Large intestine (tissue), 3 donors: ENCODE results near the gene KLHL18. TPM values are rescaled to one million over a fixed set of nuclear protein-coding genes. Genes with fewer than 3 reads are reported as not detected.
"Not testable (repeated sequence)": the region's sequence is repeated elsewhere in the genome, so short reads cannot be mapped to it uniquely, and the experiment has no call there.

Experiments
- DNase-seq, 2 donors: peaks; one replicate each; pipeline versions ENCODE4 v3.0.0 to v3.0.0-alpha.2; 2013
- H3K27ac ChIP-seq: one replicate; pipeline ENCODE4 v1.5.1; 2013; ENCODE audit warnings: low read length
- H3K27me3 ChIP-seq: 2 replicates; pipeline ENCODE4 v1.6.1; 2013; ENCODE audit warnings: low read length; ENCODE audit not compliant: control insufficient read depth, insufficient read depth
- H3K36me3 ChIP-seq: 2 replicates; pipeline ENCODE4 v1.6.1; 2013; ENCODE audit warnings: low read length; ENCODE audit not compliant: control insufficient read depth, insufficient read depth
- H3K4me1 ChIP-seq: one replicate; pipeline ENCODE4 v1.6.1; 2013; ENCODE audit warnings: low read length; ENCODE audit not compliant: control insufficient read depth, insufficient read depth
- H3K4me3 ChIP-seq: one replicate; pipeline ENCODE4 v1.5.1; 2013; ENCODE audit warnings: low read length
- H3K9me3 ChIP-seq: one replicate; pipeline ENCODE4 v1.6.1; 2013; ENCODE audit warnings: mild to moderate bottlenecking, low read depth, low read length, moderate library complexity; ENCODE audit not compliant: control insufficient read depth
- WGBS: methylation state at CpG from one replicate; pipeline ENCODE4 v1.1.5; 2013; ENCODE audit warnings: low lambda C conversion rate; ENCODE audit not compliant: insufficient coverage; 5-methylcytosine and 5-hydroxymethylcytosine counted together
- polyA plus RNA-seq: library from polyadenylated mRNA; unstranded; fragments of 120-200 nt; gene quantifications from one replicate; pipeline ENCODE4 v1.2.1, GENCODE V29; 2013

The KLHL18 gene
- polyA plus RNA-seq, 1 donor: 11.2 TPM

DNA sequence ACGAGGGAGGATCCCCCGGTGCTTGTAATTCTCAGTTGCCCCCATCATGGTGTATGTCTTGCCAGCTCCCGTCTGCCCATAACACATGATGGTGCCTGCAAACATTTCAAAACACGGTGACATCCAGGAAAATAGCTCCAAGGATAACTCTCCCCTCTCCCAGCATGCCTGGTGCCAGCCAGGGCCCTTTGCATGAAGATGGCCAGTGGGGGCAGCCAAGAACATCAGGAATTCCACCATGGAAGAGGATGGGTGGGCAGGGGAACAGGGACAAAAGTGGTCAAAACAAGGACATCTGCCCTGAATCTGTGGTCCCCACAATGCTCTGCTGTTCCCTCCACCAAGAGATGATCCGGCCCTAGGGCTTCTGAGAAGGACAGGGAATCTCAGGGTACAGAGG is 9.2 kb upstream of the KLHL18 start:
- Histone ChIP-seq H3K36me3 (no peaks in the 10 kb centered on the region), H3K27ac (no peak overlapping the region), H3K4me1 (no peaks in the 10 kb centered on the region), H3K9me3 (no peaks in the 10 kb centered on the region), H3K27me3 (no peaks in the 10 kb centered on the region), H3K4me3 (no peak overlapping the region)
- no peak for DNase-seq
- WGBS: no CpG with 5 or more reads among the region's 5 CpGs

DNA sequence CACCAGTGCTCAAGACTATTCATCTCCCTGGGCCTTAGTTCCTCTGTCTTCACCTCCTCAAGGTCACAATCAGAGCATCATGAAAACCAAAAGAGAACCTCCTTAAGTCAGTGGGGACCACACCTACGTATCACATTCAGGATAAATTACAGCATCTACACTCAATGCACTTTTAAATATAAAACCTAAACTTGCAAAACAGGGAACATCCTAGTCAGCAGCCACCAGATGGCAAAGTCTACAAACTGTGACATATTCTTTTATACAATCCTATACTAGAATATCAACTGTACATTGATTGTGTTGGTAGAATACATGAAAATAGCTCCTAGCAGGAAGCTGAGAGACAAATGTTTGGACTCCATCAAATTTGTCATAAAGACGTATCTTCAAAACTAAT is 8.1 kb upstream of the KLHL18 start:
- no peak overlapping the region for H3K4me3 ChIP-seq
- H3K27ac ChIP-seq: no peak overlapping the region
- no peaks in the 10 kb centered on the region for H3K36me3 ChIP-seq
- no peak for DNase-seq
- no CpG with 5 or more reads among the region's 2 CpGs for WGBS
- H3K9me3 ChIP-seq: no peaks in the 10 kb centered on the region
- no peaks in the 10 kb centered on the region for H3K4me1 ChIP-seq
- H3K27me3 ChIP-seq: no peaks in the 10 kb centered on the region

DNA sequence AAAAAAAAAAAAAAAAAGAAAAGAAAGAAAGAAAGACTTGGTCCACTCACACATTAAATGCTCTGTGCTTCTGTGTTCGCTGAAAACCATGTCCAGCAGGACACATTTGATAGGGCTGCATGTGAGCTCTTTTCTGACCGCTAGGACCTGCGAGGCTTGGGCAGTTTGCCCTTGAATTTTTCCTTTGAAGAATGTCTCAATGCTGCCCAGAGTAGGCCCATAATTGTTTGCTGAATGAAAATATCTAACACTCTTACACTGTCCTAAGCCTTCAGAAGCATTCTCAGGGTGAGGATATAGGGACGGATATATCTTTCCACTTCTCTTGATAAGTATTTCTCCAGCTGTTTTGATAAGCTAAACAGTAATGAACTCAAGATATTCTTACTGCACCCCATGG is 6.2 kb upstream of the KLHL18 start:
- Histone ChIP-seq H3K27me3 (no peaks in the 10 kb centered on the region), H3K36me3 (no peaks in the 10 kb centered on the region), H3K27ac (no peak overlapping the region), H3K4me3 (no peak overlapping the region), H3K9me3 (no peaks in the 10 kb centered on the region), H3K4me1 (peaks cover 4% of the 10 kb centered on the region)
- DNase-seq: no peak
- WGBS: 100% methylated on average over 1 of the region's 4 CpGs

DNA sequence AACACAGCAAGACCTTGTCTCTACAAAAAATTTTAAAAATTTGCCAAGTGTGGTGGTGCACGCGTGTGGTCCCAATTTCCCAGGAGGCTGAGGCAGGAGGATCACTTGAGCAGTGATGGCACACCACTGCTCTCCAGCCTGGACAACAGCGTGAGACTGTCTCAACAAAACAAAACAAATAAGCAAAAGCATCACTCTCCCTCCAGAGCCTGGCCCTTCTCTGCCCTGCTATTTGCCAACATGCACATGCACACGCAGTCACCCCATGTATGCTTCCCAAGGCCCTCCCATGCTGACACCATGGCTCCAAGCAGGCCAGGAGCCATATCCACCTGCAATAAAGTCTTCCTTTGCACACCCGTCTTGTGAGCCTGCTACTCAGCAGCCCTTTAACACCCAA is 2.2 kb upstream of the KLHL18 start:
- no peaks in the 10 kb centered on the region for H3K27me3 ChIP-seq
- no peak for DNase-seq
- H3K4me1 ChIP-seq: peaks cover 4% of the 10 kb centered on the region
- no CpG with 5 or more reads among the region's 5 CpGs for WGBS
- H3K27ac ChIP-seq: no peak overlapping the region
- H3K36me3 ChIP-seq: no peaks in the 10 kb centered on the region
- H3K9me3 ChIP-seq: no peaks in the 10 kb centered on the region
- H3K4me3 ChIP-seq: no peak overlapping the region

DNA sequence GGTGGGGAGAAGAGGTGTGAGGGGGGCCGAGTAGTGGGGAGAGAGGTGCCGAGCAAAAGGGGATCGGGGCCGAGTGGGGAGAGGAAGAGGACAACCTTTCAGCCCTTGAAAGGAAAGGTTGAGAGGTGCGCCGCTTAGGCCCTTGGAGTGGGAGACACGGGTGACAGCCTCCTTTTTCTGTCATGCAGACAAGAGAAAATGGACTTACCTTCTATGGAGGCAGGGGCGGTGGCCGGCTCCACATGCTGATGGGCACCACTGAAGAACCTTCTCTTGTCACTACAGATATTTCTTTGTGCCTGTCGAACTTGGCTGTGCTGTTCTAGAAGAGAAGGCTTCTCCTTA is 421 bp downstream of the KLHL18 start:
- 10% methylated on average over 3 of the region's 10 CpGs for WGBS
- H3K4me1 ChIP-seq: peaks cover 4% of the 10 kb centered on the region
- H3K27me3 ChIP-seq: no peaks in the 10 kb centered on the region

DNA sequence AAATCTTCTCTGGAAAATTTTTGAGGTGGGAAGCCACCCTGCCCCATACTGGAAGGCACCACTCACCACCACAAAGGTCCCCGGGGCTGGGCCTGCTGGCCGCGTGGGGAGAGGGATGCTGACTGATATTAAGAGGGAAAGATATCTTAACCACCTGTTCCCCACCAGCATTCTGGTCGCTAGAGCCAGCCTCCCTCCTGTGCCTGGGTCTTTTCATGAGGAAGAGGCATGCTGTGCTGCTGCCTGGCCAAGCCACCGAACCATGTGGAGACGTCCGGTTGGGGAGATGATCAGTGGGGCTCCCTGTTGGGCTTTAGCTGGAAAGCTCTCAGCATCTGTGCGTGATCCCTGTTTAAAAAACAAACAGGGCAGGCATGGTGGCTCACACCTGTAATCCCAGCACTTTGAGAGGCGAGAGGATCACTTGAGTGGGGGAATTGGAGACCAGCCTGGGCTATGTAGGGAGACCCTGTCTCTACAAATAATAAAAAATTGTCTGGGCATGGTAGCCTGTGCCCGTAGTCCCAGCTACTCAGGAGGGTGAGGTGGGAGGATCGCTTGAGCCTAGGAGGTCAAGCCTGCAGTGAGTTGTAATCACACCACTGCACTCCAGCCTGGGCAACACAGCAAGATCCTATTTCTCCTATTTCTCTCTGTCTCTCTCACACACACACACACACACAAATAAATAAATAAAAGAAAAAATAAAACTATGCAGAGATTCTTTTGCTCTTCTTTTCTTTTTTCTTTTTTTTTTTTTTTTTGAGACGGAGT is 1.0 kb downstream of the KLHL18 start:
- peaks cover 4% of the 10 kb centered on the region for H3K36me3 ChIP-seq
- WGBS: no CpG with 5 or more reads among the region's 12 CpGs
- peak in 1 of 2 donors; percentile 4 for DNase-seq

More for the DNA sequence above, 421 bp downstream of the KLHL18 start:
- Histone ChIP-seq H3K36me3 (peaks cover 1% of the 10 kb centered on the region), H3K27ac (peak overlapping the region; percentile 96), H3K4me3 (peak overlapping the region; percentile 84), H3K9me3 (no peaks in the 10 kb centered on the region)
- DNase-seq: no peak

DNA sequence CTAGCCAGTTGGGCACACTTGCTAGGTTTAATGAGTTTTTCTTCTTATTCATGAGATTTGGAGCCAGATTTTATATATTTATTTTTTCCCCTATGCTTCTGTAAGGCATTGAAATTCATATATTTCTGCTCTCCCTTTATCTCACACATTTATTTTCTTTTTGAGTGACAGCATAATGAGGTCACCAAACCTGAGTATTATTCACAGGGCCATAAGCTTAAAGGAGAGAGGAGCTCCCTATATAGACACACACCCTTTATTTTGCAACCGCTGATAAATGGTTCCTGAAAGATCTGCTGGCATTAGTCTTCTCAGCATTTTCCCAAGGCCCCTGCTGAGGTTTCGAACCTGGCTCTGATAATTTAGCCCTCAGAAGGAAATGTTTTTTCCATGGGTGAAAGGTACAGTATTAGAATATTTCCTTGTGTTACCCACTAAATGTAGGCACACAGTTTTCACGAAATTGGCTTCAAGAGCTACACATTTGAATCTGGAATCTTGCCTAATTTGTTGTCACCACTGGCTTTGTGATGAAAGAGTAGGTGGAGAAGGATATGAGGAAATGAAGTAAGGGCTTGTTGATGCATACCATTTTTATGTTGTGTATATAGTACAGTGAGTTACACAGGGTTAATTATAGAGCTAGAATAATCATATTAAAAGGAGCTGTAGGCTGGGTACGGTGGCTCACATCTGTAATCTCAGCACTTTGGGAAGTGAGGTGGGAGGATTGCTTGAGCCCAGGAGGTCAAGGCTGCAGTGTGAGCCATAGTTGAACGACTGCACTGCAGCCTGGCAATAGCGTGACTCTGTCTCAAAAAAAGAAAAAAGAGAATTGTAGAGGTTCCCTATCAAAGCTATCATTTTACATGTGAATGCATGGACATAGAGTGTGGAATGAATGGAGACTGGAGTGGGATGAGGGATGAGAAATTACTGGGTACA is 6.5 kb downstream of the KLHL18 start:
- Histone ChIP-seq H3K36me3 (peaks cover 6% of the 10 kb centered on the region), H3K9me3 (no peaks in the 10 kb centered on the region), H3K4me1 (no peaks in the 10 kb centered on the region), H3K27me3 (no peaks in the 10 kb centered on the region), H3K4me3 (no peak overlapping the region), H3K27ac (no peak overlapping the region)
- no peak for DNase-seq
- WGBS: no CpG with 5 or more reads among the region's 6 CpGs

More for the DNA sequence above, 1.0 kb downstream of the KLHL18 start:
- H3K27me3 ChIP-seq: no peaks in the 10 kb centered on the region
- H3K9me3 ChIP-seq: no peaks in the 10 kb centered on the region
- peak overlapping the region; percentile 84 for H3K4me3 ChIP-seq
- H3K4me1 ChIP-seq: peaks cover 4% of the 10 kb centered on the region
- peak overlapping the region; percentile 96 for H3K27ac ChIP-seq

DNA sequence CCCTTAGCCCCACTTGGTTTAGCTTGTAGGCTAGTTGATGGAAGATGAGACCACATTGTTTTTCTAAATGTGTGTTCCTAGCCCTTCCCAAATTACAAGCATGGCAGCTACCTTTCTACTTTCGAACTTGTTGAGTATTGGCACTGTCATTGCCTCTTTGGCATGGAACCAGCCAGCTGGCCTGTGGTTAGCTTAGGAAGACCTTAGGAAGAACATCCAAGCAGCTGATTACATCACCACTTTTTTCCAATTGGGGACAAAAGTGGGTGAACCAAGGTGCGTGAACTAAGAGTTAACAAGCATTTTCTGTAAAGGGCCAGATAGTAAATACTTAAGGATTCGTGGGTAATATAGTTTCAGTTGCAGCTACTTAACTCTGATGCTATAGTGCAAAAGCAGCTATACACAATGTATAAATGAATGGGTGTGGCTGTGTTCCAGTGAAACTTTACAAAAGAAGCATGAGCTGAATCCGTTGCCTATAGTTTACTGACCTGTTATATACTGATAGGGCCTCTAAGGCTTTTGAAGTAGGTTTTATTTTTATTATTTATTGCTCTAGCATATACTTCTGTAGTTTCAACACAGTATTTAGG is 8.5 kb downstream of the KLHL18 start:
- Histone ChIP-seq H3K27me3 (no peaks in the 10 kb centered on the region), H3K36me3 (peaks cover 6% of the 10 kb centered on the region), H3K4me1 (no peaks in the 10 kb centered on the region), H3K27ac (no peak overlapping the region), H3K9me3 (no peaks in the 10 kb centered on the region), H3K4me3 (no peak overlapping the region)
- DNase-seq: no peak
- WGBS: 100% methylated on average over 1 of the region's 4 CpGs

DNA sequence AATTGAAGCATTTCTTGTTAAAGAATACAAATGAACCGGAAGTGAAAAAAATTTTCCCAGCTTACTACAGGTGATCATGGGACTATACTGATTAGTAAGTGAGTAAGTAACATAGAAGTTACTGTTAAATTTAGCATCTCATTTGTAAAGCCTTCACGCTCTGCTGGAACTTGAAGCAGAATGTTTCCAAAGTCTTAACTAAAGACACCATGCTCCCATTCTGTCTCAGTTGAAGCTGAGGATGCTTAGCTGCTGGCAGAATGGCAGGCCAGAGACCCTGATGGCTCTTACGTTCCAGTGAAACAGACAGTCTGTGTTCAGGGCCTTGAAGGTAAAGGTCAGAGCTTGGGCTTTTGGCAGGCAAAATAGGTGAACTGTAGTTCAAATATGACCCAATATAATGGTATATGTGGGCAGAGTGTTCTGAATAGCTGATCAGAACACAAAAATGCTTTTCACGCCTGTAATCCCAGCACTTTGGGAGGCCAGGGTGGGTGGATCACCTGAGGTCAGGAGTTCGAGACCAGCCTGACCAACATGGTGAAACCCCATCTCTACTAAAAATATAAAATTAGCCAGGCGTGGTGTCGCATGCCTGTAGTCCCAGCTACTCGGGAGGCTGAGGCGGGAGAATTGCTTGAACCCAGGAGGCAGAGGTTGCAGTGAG is 9.1 kb downstream of the KLHL18 start:
- not testable (repeated sequence) for H3K4me1 ChIP-seq, H3K36me3 ChIP-seq, H3K27ac ChIP-seq, H3K27me3 ChIP-seq, DNase-seq, H3K4me3 ChIP-seq, H3K9me3 ChIP-seq
- 100% methylated on average over 1 of the region's 9 CpGs for WGBS

DNA sequence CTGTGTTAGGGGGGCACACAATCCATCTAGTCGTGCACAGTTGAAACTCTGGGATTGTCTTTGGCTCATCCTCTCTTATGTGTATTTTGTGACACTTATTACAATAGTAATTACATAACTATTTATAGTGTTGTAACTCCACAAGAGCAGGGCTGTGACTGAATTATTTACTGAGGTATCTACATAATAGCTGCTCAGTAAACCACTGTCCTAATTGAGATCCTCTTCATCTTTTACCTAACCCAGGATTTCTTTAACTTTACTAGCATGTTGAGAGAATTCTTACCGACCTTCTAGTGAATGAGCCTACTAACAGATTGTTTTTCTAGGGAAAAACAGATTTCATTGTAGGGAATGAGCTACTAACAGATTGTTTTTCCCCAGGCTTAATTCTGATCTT is 11.1 kb downstream of the KLHL18 start:
- DNase-seq: no peak
- H3K4me1 ChIP-seq: no peaks in the 10 kb centered on the region
- H3K4me3 ChIP-seq: no peak overlapping the region
- peaks cover 2% of the 10 kb centered on the region for H3K36me3 ChIP-seq
- WGBS: no CpG with 5 or more reads among the region's 2 CpGs
- H3K27me3 ChIP-seq: no peaks in the 10 kb centered on the region
- no peak overlapping the region for H3K27ac ChIP-seq
- H3K9me3 ChIP-seq: no peaks in the 10 kb centered on the region
